GM12878 (cell line): ENCODE measurements around the gene DLG2. TPM values are rescaled to one million over a fixed set of nuclear protein-coding genes. Genes with fewer than 3 reads are reported as not detected.

Source experiments
- ATAC-seq: fragments of 200-7000 bp; cut with Tn5 transposase; 3 replicates; pipeline ENCODE4 v1.9.1; 2020; ENCODE audit warnings: mild to moderate bottlenecking, moderate library complexity
- BruUV-seq: library from RNA; stranded (reverse); fragments of 400-500 nt; replicated peaks from 2 replicates; lab custom pipeline; 2021; lab: Mats Ljungman, UMichigan
- CTCF ChIA-PET: fragments of 300-600 bp; sonication (Branson Sonifier 250); formaldehyde crosslinking; extraction: SDS; loops from one replicate; lab custom pipeline; 2021; ENCODE audit warnings: inconsistent platforms; lab: Yijun Ruan, JAX
- POLR2A ChIA-PET: fragments of 350-600 bp; formaldehyde crosslinking; extraction: SDS; loops from one replicate; lab custom pipeline; 2021; ENCODE audit warnings: inconsistent platforms; lab: Charles Lee
- RAD21 ChIA-PET: fragments of 300-600 bp; sonication (Branson Sonifier 250); formaldehyde crosslinking; loops from one replicate; lab custom pipeline; 2023; ENCODE audit warnings: antibody characterized with exemption; ENCODE audit not compliant: unreplicated experiment; lab: Charles Lee
- SMC1A ChIA-PET: fragments of 300-600 bp; sonication (Branson Sonifier 250); formaldehyde crosslinking; loops from one replicate; lab custom pipeline; 2023; ENCODE audit not compliant: unreplicated experiment, uncharacterized antibody; lab: Charles Lee
- DNase-seq: peaks from one replicate; pipeline ENCODE4 v3.0.0-alpha.2; 2011; ENCODE audit warnings: low read depth, low spot score
- FAIRE-seq: peaks from 3 replicates; lab custom pipeline; 2011; peaks lifted over from hg19 to GRCh38; lab: Jason Lieb, UNC
- H2AFZ ChIP-seq: 2 replicates; pipeline ENCODE4 v1.6.0; 2011; ENCODE audit warnings: low read depth, low read length, control low read depth; ENCODE audit not compliant: control insufficient read depth
- H3K27ac ChIP-seq: 2 replicates; pipeline ENCODE4 v1.5.1; 2011; ENCODE audit warnings: control low read depth; ENCODE audit not compliant: control insufficient read depth, insufficient read depth
- H3K27me3 ChIP-seq, 2 experiments: replicated peaks in 1 of 2; 2 replicates each; pipeline versions ENCODE4 v1.6.0 to v1.6.1; 2011; ENCODE audit warnings: low read length in 1 of 2; ENCODE audit not compliant: control insufficient read depth in 2 of 2, insufficient read depth in 2 of 2
- H3K36me3 ChIP-seq, 2 experiments: 2 replicates each; pipeline ENCODE4 v1.5.1; 2011; ENCODE audit warnings: low read length in 1 of 2; ENCODE audit not compliant: control insufficient read depth in 2 of 2, insufficient read depth in 2 of 2
- H3K4me1 ChIP-seq: 2 replicates; pipeline ENCODE4 v1.6.1; 2011; ENCODE audit warnings: mild to moderate bottlenecking, low read length, moderate library complexity, mixed read lengths; ENCODE audit not compliant: control insufficient read depth, insufficient read depth
- H3K4me2 ChIP-seq: 2 replicates; pipeline ENCODE4 v1.6.0; 2011; ENCODE audit warnings: control low read depth; ENCODE audit not compliant: control insufficient read depth, insufficient read depth
- H3K4me3 ChIP-seq: fragments of 200-600 bp; sonication (generic); 2 replicates; pipeline ENCODE4 v1.5.1; 2016
- H3K79me2 ChIP-seq: 2 replicates; pipeline ENCODE4 v1.6.0; 2011; ENCODE audit warnings: low read length; ENCODE audit not compliant: control insufficient read depth, insufficient read depth
- H3K9ac ChIP-seq: 2 replicates; pipeline ENCODE4 v1.8.0; 2011; ENCODE audit warnings: low read length, control low read depth, mixed read lengths; ENCODE audit not compliant: control insufficient read depth, insufficient read depth
- H3K9me3 ChIP-seq: replicated peaks from 3 replicates; pipeline ENCODE4 v1.5.1; 2011; ENCODE audit warnings: mild to moderate bottlenecking, low read length; ENCODE audit not compliant: control insufficient read depth, insufficient read depth
- H4K20me1 ChIP-seq: 2 replicates; pipeline ENCODE4 v1.6.0; 2011; ENCODE audit not compliant: control insufficient read depth, insufficient read depth
- CHD4 ChIP-seq: fragments of 200-600 bp; sonication (generic); IDR thresholded peaks from 2 replicates; pipeline ENCODE4 v1.6.1; 2016; ENCODE audit warnings: mild to moderate bottlenecking
- EGR1 ChIP-seq, 2 experiments: IDR thresholded peaks; 1 replicate in 1 of 2; 2 replicates in 1 of 2; pipeline ENCODE4 v1.6.1; 2011 to 2012; ENCODE audit warnings: low read depth in 2 of 2, low read length in 2 of 2, borderline replicate concordance in 1 of 2, mild to moderate bottlenecking in 1 of 2, moderate library complexity in 1 of 2
- JUNB ChIP-seq: IDR thresholded peaks from 2 replicates; pipeline ENCODE4 v1.6.1; 2016; ENCODE audit warnings: antibody characterized with exemption, mild to moderate bottlenecking
- NBN ChIP-seq: fragments of 450-650 bp; IDR thresholded peaks from 2 replicates; pipeline ENCODE4 v1.6.1; 2016
- NFYB ChIP-seq: IDR thresholded peaks from 2 replicates; pipeline ENCODE4 v1.6.1; 2011; ENCODE audit warnings: low read depth, mild to moderate bottlenecking, low read length, improper control_type of control experiment, moderate library complexity; ENCODE audit not compliant: insufficient read depth
- NRF1 ChIP-seq: conservative IDR thresholded peaks from 2 replicates; pipeline ENCODE4 v1.6.1; 2011; ENCODE audit warnings: mild to moderate bottlenecking, low read depth, low read length, improper control_type of control experiment
- PML ChIP-seq: IDR thresholded peaks from 2 replicates; pipeline ENCODE4 v1.6.1; 2012; ENCODE audit warnings: low read length, inconsistent platforms
- RAD51 ChIP-seq: fragments of 450-650 bp; IDR thresholded peaks from 2 replicates; pipeline ENCODE4 v1.6.1; 2016; ENCODE audit warnings: moderate library complexity, mild to moderate bottlenecking, inconsistent platforms
- SMC3 ChIP-seq: IDR thresholded peaks from 2 replicates; pipeline ENCODE4 v1.6.1; 2011; ENCODE audit warnings: low read length, improper control_type of control experiment, borderline replicate concordance
- TARDBP ChIP-seq: IDR thresholded peaks from 2 replicates; pipeline ENCODE4 v1.6.1; 2016; ENCODE audit warnings: borderline replicate concordance
- WRNIP1 ChIP-seq: IDR thresholded peaks from 2 replicates; pipeline ENCODE4 v1.6.1; 2011; ENCODE audit warnings: low read depth, low read length, improper control_type of control experiment, borderline replicate concordance
- WGBS: methylation state at CpG from one replicate; pipeline ENCODE4 v1.1.6; 2016; ENCODE audit warnings: low lambda C conversion rate; ENCODE audit not compliant: insufficient replicate concordance, insufficient coverage; ENCODE audit errors: missing lambda C conversion rate; 5-methylcytosine and 5-hydroxymethylcytosine counted together
- in situ Hi-C: fragments of 300-500 bp; cut with MboI; formaldehyde crosslinking; loops from 9 replicates; pipeline ENCODE4 v1.14.3; 2018; ENCODE audit warnings: mixed read lengths
- intact Hi-C: fragments of 100-400 bp; cut with micrococcal nuclease; formaldehyde crosslinking; loops from one replicate; pipeline ENCODE4 v1.14.2; 2022; ENCODE audit not compliant: unreplicated experiment
- polyA plus RNA-seq, 11 experiments: library from polyadenylated mRNA; depleted of rRNA in 4 of 11; unstranded in 6 of 11; stranded (reverse) in 5 of 11; fragments of >200 nt; fragmentation: Nextera tagmentation in 4 of 11; fragmentation: Illumina TruSeq in 1 of 11; extraction: Ambion mirVana in 4 of 11; extraction: Trizol in 1 of 11; gene quantifications; 1 replicate in 1 of 11; 2 replicates in 10 of 11; pipeline versions ENCODE4 v1.2.1 to v1.2.3, GENCODE V29; 2011 to 2016; ENCODE audit warnings: inconsistent platforms in 2 of 11, missing spikeins in 2 of 11, low read depth in 1 of 11
- total RNA-seq, 4 experiments: library from RNA; depleted of rRNA in 3 of 4; stranded (reverse); fragments of >200 nt in 3 of 4; fragmentation: Illumina TruSeq in 1 of 4; extraction: Trizol in 1 of 4; gene quantifications; 2 replicates each; pipeline versions ENCODE4 v1.2.1 to v1.2.3, GENCODE V29; 2013 to 2021
- TF ChIP-seq, protein P1 (sequence below): IDR thresholded peaks from 2 replicates; pipeline ENCODE4 v1.6.1; 2011; ENCODE audit warnings: low read depth, low read length, improper control_type of control experiment, borderline replicate concordance

Gene DLG2
- total and polyA plus RNA-seq, 10 of the 15 experiments (the other 5 are each of a cell fraction or from before 2014, with no cell fraction given), result 0.09 to 0.98 (median 0.35) TPM

DNA sequence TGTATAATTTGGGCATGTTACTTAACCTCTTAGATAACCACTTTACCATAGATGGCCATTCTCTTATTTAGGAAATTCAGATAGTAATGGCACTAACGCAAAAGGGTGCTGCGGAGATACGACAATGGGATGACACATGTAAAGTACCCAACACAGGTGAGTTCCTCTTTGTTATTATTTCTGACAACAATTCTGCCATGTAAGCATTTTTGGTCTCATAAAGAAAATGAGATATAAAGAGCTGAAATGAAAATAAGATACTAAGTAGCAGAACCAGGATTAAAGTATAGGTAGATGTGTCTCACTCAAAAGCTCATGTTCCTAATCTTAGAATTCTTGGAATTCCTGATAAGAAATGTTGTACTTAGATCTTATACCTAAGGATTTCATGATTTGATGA, 2080.8 kb downstream of the DLG2 start:
- 95% methylated on average over 3 of the region's 3 CpGs for WGBS
- ChIA-PET RAD21 (no interaction called here), CTCF (no interaction called here), SMC1A (interaction anchor here (1.2 kb wide), 1 partner anchor 11 kb away, joined by 3 read pairs; no protein-coding TSS in a partner anchor), POLR2A (no interaction called here)
- TF ChIP-seq CHD4, result no peak
- TF ChIP-seq NFYB, result no peak
- no peak for TF ChIP-seq NRF1
- TF ChIP-seq NBN, result no peak
- TF ChIP-seq EGR1 (IDR thresholded peaks at IDR 0.05; ENCODE audit: borderline replicate concordance in 1 of 2, low read depth in 2 of 2, low read length in 2 of 2), result no peak
- TF ChIP-seq WRNIP1, result no peak
- no peak for TF ChIP-seq JUNB
- no peak for TF ChIP-seq TARDBP
- TF ChIP-seq SMC3, result no peak
- TF ChIP-seq RAD51, result no peak
- TF ChIP-seq, protein P1, sequence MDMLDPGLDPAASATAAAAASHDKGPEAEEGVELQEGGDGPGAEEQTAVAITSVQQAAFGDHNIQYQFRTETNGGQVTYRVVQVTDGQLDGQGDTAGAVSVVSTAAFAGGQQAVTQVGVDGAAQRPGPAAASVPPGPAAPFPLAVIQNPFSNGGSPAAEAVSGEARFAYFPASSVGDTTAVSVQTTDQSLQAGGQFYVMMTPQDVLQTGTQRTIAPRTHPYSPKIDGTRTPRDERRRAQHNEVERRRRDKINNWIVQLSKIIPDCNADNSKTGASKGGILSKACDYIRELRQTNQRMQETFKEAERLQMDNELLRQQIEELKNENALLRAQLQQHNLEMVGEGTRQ, result no peak
- TF ChIP-seq PML, result no peak
- ATAC-seq (no peak), DNase-seq (no peak), FAIRE-seq (no peak)
- Histone ChIP-seq H2AFZ (no peak overlapping the region), H3K4me2 (no peak overlapping the region), H3K27ac (no peak overlapping the region), H3K9ac (no peak overlapping the region), H3K4me3 (no peak overlapping the region), H3K27me3 (no peaks in the 10 kb centered on the region; a peak in 1 of 4 replicates), H3K9me3 (no peaks in the 10 kb centered on the region), H3K79me2 (no peaks in the 10 kb centered on the region), H3K4me1 (no peaks in the 10 kb centered on the region), H3K36me3 (no peaks in the 10 kb centered on the region), H4K20me1 (no peaks in the 10 kb centered on the region)
- in situ Hi-C loops, result no loop called here
- no TSS peak for BruUV-seq
- intact Hi-C loops, result no loop called here
